ENCODE measurements around the gene ZNF320. TPM values are rescaled to one million over a fixed set of nuclear protein-coding genes. Genes with fewer than 3 reads are reported as not detected.

ZNF320 gene
- total and polyA plus RNA-seq, 10 of the 15 experiments (the other 5 are each of a cell fraction or from before 2014, with no cell fraction given), result 0.48 to 9.3 (median 1.3) TPM

GRCh38 chr19:52938761-52939160 lies 41.3 kb upstream of the ZNF320 start:
- TF ChIP-seq, protein P1, sequence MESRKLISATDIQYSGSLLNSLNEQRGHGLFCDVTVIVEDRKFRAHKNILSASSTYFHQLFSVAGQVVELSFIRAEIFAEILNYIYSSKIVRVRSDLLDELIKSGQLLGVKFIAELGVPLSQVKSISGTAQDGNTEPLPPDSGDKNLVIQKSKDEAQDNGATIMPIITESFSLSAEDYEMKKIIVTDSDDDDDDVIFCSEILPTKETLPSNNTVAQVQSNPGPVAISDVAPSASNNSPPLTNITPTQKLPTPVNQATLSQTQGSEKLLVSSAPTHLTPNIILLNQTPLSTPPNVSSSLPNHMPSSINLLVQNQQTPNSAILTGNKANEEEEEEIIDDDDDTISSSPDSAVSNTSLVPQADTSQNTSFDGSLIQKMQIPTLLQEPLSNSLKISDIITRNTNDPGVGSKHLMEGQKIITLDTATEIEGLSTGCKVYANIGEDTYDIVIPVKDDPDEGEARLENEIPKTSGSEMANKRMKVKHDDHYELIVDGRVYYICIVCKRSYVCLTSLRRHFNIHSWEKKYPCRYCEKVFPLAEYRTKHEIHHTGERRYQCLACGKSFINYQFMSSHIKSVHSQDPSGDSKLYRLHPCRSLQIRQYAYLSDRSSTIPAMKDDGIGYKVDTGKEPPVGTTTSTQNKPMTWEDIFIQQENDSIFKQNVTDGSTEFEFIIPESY (IDR thresholded peaks at IDR 0.05), result no peak
- no peak for TF ChIP-seq CTCF (IDR thresholded peaks at IDR 0.05 in 2 of 3, conservative IDR thresholded peaks at IDR 0.05 in 1 of 3; ENCODE audit: control insufficient read depth in 2 of 3, extremely low read depth in 1 of 3, insufficient read depth in 1 of 3, low read depth in 3 of 3, low read length in 3 of 3)
- TF ChIP-seq ZNF622 (IDR thresholded peaks at IDR 0.05), result no peak
- 0 out of 2 replicates have a peak, but pooled peaks have one; percentile 15 for TF ChIP-seq NR2F1 (conservative IDR thresholded peaks at IDR 0.05)
- no peak for TF ChIP-seq BMI1 (IDR thresholded peaks at IDR 0.05; ENCODE audit: borderline replicate concordance)
- Histone ChIP-seq H3K4me2 (ENCODE audit: control insufficient read depth, insufficient read depth) (no peak overlapping the region), H4K20me1 (ENCODE audit: control insufficient read depth, insufficient read depth) (no peaks in the 10 kb centered on the region), H3K36me3 (ENCODE audit: control insufficient read depth in 2 of 2, insufficient read depth in 2 of 2, low read length in 1 of 2) (peaks cover 0 to 3% of the 10 kb centered on the region in 2 experiments; a peak in 1 of 4 replicates), H2AFZ (ENCODE audit: control insufficient read depth, low read depth, low read length) (no peak overlapping the region), H3K4me3 (no peak overlapping the region), H3K9me3 (replicated peaks; ENCODE audit: control insufficient read depth, insufficient read depth, low read length) (peaks cover 10% of the 10 kb centered on the region), H3K79me2 (ENCODE audit: control insufficient read depth, insufficient read depth, low read length) (peaks cover 4% of the 10 kb centered on the region), H3K4me1 (ENCODE audit: control insufficient read depth, insufficient read depth, low read length) (peaks cover 6% of the 10 kb centered on the region), H3K27ac (ENCODE audit: control insufficient read depth, insufficient read depth) (no peak overlapping the region), H3K27me3 (replicated peaks in 1 of 2; ENCODE audit: control insufficient read depth in 2 of 2, insufficient read depth in 2 of 2, low read length in 1 of 2) (no peaks in the 10 kb centered on the region), H3K9ac (ENCODE audit: control insufficient read depth, insufficient read depth, low read length) (no peak overlapping the region)
- FAIRE-seq (no peak), ATAC-seq (no peak), DNase-seq (ENCODE audit: low read depth, low spot score) (no peak)
- POLR2A ChIA-PET, result interaction anchor here (0.6 to 1.2 kb wide), 2 partner anchors 17 to 137 kb away, joined by 3 to 5 read pairs; no protein-coding TSS in a partner anchor
- RAD21 ChIA-PET (ENCODE audit: unreplicated experiment), result no interaction called here
- in situ Hi-C loops (cut with MboI), result no loop called here
- BruUV-seq (replicated peaks), result no TSS peak
- CTCF ChIA-PET, result interaction anchor here (1.1 kb wide), 1 partner anchor 24 kb away, joined by 3 read pairs; the partner anchor contains the start of gene ZNF816
- WGBS (ENCODE audit: insufficient coverage, insufficient replicate concordance, low lambda C conversion rate, missing lambda C conversion rate), result 57% methylated on average over 5 of the region's 5 CpGs
- intact Hi-C loops (cut with micrococcal nuclease; ENCODE audit: unreplicated experiment), result no loop called here
- SMC1A ChIA-PET (ENCODE audit: uncharacterized antibody, unreplicated experiment), result interaction anchor here (0.7 kb wide), 1 partner anchor 398 kb away, joined by 3 read pairs; no protein-coding TSS in a partner anchor

Measured in GM12878 (cell line).